ENCODE measurements around the gene USP9X.
"Not testable (repeated sequence)": the region's sequence is repeated elsewhere in the genome, so short reads cannot be mapped to it uniquely, and the experiment has no call there.

USP9X gene

GRCh38 chrX:41055740-41056139, 29.5 kb upstream of the USP9X start:
- DNase-seq (ENCODE audit: insufficient read length) (no peak), FAIRE-seq (no peak)
- TF ChIP-seq TAF1 (IDR thresholded peaks at IDR 0.05; ENCODE audit: borderline replicate concordance, low read depth, low read length) (no peak), POLR2A (IDR thresholded peaks at IDR 0.05; ENCODE audit: low read depth, low read length) (no peak), POLR2AphosphoS5 (IDR thresholded peaks at IDR 0.05; ENCODE audit: low read depth, low read length) (no peak)

GRCh38 chrX:41063276-41063675, 22.0 kb upstream of the USP9X start:
- peak; percentile 62 for FAIRE-seq
- not testable (repeated sequence) for DNase-seq (ENCODE audit: insufficient read length)

GRCh38 chrX:41064018-41064417, 21.2 kb upstream of the USP9X start:
- no peak for TF ChIP-seq TAF1 (IDR thresholded peaks at IDR 0.05; ENCODE audit: borderline replicate concordance, low read depth, low read length)
- TF ChIP-seq POLR2A (IDR thresholded peaks at IDR 0.05; ENCODE audit: low read depth, low read length), result no peak
- TF ChIP-seq POLR2AphosphoS5 (IDR thresholded peaks at IDR 0.05; ENCODE audit: low read depth, low read length), result no peak
- DNase-seq (ENCODE audit: insufficient read length) (no peak), FAIRE-seq (no peak)

DNA sequence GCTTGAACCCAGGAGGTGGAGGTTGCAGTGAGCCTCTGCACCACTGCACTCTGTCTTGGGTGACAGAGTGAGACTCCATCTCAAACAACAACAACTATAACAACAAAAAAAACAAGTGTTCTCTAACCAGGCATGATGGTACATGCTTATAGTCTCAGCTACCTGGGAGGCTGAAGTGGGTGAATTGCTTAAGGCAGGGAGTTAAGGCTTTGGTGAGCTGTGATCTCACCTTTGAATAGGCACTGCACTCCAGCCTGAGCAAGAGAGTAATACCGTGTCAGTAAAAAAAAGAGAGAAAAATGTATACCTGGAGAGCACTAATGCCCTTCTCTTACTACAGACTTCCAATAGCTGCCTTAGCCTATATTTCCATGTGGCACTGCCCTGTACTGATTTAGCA, 18.9 kb upstream of the USP9X start:
- DNase-seq (ENCODE audit: insufficient read length) (no peak), FAIRE-seq (no peak)
- TF ChIP-seq POLR2A (IDR thresholded peaks at IDR 0.05; ENCODE audit: low read depth, low read length) (no peak), TAF1 (IDR thresholded peaks at IDR 0.05; ENCODE audit: borderline replicate concordance, low read depth, low read length) (no peak), POLR2AphosphoS5 (IDR thresholded peaks at IDR 0.05; ENCODE audit: low read depth, low read length) (no peak)

DNA sequence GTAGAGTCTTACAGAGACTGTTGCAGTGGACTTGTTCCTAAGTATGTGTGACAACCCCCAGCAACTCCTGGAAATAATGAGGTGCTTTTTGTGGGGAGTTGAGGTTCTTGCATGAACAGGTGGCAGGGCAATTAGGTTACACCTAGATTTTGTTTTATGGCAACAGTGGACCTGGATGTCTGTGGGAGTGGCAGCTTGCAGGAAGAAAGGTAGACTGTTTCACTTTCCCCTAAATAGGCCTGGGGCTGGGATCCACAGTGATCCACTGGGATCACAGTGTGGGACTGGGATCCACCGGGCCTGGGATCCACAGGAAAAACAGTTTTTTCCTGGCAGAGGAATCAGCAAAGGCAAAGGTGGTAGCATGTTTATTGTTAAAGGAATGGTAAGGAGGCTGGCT, 18.3 kb upstream of the USP9X start:
- DNase-seq (ENCODE audit: insufficient read length), result no peak
- TF ChIP-seq TAF1 (IDR thresholded peaks at IDR 0.05; ENCODE audit: borderline replicate concordance, low read depth, low read length) (no peak), POLR2A (IDR thresholded peaks at IDR 0.05; ENCODE audit: low read depth, low read length) (no peak), POLR2AphosphoS5 (IDR thresholded peaks at IDR 0.05; ENCODE audit: low read depth, low read length) (no peak)
- no peak for FAIRE-seq

GRCh38 chrX:41067721-41068120, 17.5 kb upstream of the USP9X start:
- no peak for DNase-seq (ENCODE audit: insufficient read length)
- peak; percentile 42 for FAIRE-seq
- no peak for TF ChIP-seq POLR2A (IDR thresholded peaks at IDR 0.05; ENCODE audit: low read depth, low read length)
- TF ChIP-seq TAF1 (IDR thresholded peaks at IDR 0.05; ENCODE audit: borderline replicate concordance, low read depth, low read length), result no peak
- TF ChIP-seq POLR2AphosphoS5 (IDR thresholded peaks at IDR 0.05; ENCODE audit: low read depth, low read length), result no peak

- TF ChIP-seq POLR2A (IDR thresholded peaks at IDR 0.05; ENCODE audit: low read depth, low read length) (no peak), POLR2AphosphoS5 (IDR thresholded peaks at IDR 0.05; ENCODE audit: low read depth, low read length) (no peak), TAF1 (IDR thresholded peaks at IDR 0.05; ENCODE audit: borderline replicate concordance, low read depth, low read length) (no peak)
- FAIRE-seq (no peak), DNase-seq (ENCODE audit: insufficient read length) (no peak)
Measured at GRCh38 chrX:41076742-41077141, 8.5 kb upstream of the USP9X start.

GRCh38 chrX:41081821-41082220, 3.4 kb upstream of the USP9X start:
- FAIRE-seq (peak; percentile 82), DNase-seq (ENCODE audit: insufficient read length) (no peak)
- TF ChIP-seq POLR2A (IDR thresholded peaks at IDR 0.05; ENCODE audit: low read depth, low read length) (no peak), TAF1 (IDR thresholded peaks at IDR 0.05; ENCODE audit: borderline replicate concordance, low read depth, low read length) (no peak), POLR2AphosphoS5 (IDR thresholded peaks at IDR 0.05; ENCODE audit: low read depth, low read length) (no peak)

DNA sequence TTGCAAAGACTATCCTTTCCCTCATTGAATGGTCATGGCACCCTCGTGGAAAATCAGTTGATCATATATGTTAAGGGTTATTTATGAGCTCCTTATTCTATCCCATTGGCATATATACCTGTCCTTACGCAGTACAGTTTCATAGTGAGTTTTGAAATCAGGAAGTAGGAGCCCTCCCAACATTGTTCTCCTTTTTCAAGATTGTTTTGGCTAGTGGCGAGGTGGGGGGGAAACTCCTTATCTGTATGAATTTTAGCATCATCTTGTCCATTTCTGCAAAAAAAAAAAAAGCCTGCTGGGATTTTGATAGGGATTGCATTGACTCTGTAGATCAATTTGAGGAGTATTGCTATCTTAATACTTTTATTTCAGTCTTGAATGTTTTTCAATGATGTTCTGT, 2.5 kb upstream of the USP9X start:
- FAIRE-seq (peak; percentile 14), DNase-seq (ENCODE audit: insufficient read length) (no peak)
- TF ChIP-seq TAF1 (IDR thresholded peaks at IDR 0.05; ENCODE audit: borderline replicate concordance, low read depth, low read length), result no peak
- no peak for TF ChIP-seq POLR2AphosphoS5 (IDR thresholded peaks at IDR 0.05; ENCODE audit: low read depth, low read length)
- no peak for TF ChIP-seq POLR2A (IDR thresholded peaks at IDR 0.05; ENCODE audit: low read depth, low read length)

GRCh38 chrX:41084044-41084892, 977 bp upstream of the USP9X start:
- DNase-seq (ENCODE audit: insufficient read length) (peak; percentile 54), FAIRE-seq (peak; percentile 100)
- TF ChIP-seq POLR2AphosphoS5 (IDR thresholded peaks at IDR 0.05; ENCODE audit: low read depth, low read length) (peak; percentile 72; the same call in 1 of the 2 replicates), POLR2A (IDR thresholded peaks at IDR 0.05; ENCODE audit: low read depth, low read length) (peak; percentile 80), TAF1 (IDR thresholded peaks at IDR 0.05; ENCODE audit: borderline replicate concordance, low read depth, low read length) (no peak)

- FAIRE-seq, result no peak
- TF ChIP-seq TAF1 (IDR thresholded peaks at IDR 0.05; ENCODE audit: borderline replicate concordance, low read depth, low read length), result 0 out of 2 replicates have a peak, but pooled peaks have one; percentile 14
- no peak for TF ChIP-seq POLR2AphosphoS5 (IDR thresholded peaks at IDR 0.05; ENCODE audit: low read depth, low read length)
- peak; percentile 70 for TF ChIP-seq POLR2A (IDR thresholded peaks at IDR 0.05; ENCODE audit: low read depth, low read length)
- peak; percentile 32 for DNase-seq (ENCODE audit: insufficient read length)
Measured at GRCh38 chrX:41085512-41085877, 250 bp downstream of the USP9X start.

DNA sequence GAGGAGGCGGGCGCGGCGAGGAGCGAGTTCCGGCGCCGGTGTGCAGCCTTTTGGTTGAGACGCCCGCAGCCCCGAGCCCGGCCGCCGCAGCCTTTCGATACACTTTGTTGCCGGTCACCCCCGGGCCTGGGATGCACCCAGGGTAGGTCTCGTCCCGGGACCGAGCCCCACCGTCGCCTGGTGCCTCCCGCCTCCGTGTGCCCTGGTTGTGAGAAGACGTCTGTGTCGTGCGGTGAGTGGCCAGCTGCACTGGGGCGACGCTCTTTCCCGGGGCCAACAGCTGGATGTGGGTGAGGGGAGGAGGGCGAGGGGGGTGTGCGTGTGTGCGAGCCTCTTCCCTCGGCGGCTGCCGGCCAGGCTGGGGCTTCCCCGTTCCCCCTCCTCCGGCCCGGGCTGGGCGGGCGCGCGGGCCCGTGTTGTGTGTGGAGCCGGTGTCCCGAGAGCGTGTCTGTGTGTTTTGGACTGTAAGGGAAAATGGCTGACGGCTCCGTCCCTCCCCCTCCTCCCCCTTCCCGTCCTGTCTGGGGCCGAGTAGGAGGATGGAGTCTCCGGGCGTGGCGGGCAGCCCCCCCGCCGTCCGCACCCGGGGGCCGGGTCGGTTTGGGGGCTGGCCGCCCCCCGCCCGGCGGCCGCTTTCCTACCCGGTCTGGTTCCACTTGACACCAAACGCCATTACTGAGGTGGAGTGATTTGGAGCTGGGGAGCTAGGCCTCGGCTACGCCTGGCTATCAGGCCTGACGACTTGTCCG, 807 bp downstream of the USP9X start:
- TF ChIP-seq POLR2A (IDR thresholded peaks at IDR 0.05; ENCODE audit: low read depth, low read length), result peak; percentile 25; the same call in 1 of the 2 replicates
- no peak for TF ChIP-seq POLR2AphosphoS5 (IDR thresholded peaks at IDR 0.05; ENCODE audit: low read depth, low read length)
- no peak for TF ChIP-seq TAF1 (IDR thresholded peaks at IDR 0.05; ENCODE audit: borderline replicate concordance, low read depth, low read length)
- DNase-seq (ENCODE audit: insufficient read length) (peak; percentile 27), FAIRE-seq (peak; percentile 97)

Data from GM12892 (cell line).